Gastroesophageal sphincter (tissue), 4 donors: ENCODE results near the gene VEPH1. TPM values are rescaled to one million over a fixed set of nuclear protein-coding genes. Genes with fewer than 3 reads are reported as not detected.

Experiments
- ATAC-seq: fragments of 150-250 bp; one replicate; pipeline ENCODE4 v1.9.1; 2016; ENCODE audit warnings: mild to moderate bottlenecking, moderate library complexity
- H3K27ac ChIP-seq, 4 donors: fragments of 200-600 bp; sonication (generic) in 3 of 4; 1 replicate in 3 of 4; 2 replicates in 1 of 4; pipeline ENCODE4 v1.5.1; 2016 to 2019
- H3K27me3 ChIP-seq: fragments of 200-600 bp; sonication (generic); one replicate; pipeline ENCODE4 v1.5.1; 2019
- H3K36me3 ChIP-seq, 2 donors: fragments of 200-600 bp; sonication (generic); one replicate each; pipeline ENCODE4 v1.5.1; 2019; ENCODE audit warnings: control low read depth in 1 of 2
- H3K4me1 ChIP-seq, 3 donors: fragments of 200-600 bp; sonication (generic); 1 replicate in 2 of 3; 2 replicates in 1 of 3; pipeline ENCODE4 v1.5.1; 2016 to 2019; ENCODE audit warnings: control low read depth in 2 of 3
- H3K4me3 ChIP-seq, 2 donors: fragments of 200-600 bp; sonication (generic); one replicate each; pipeline ENCODE4 v1.5.1; 2019; ENCODE audit warnings: mild to moderate bottlenecking in 1 of 2, moderate library complexity in 1 of 2
- H3K9me3 ChIP-seq, 3 donors: fragments of 200-600 bp; sonication (generic); one replicate each; pipeline ENCODE4 v1.5.1; 2017 to 2019; ENCODE audit warnings: control low read depth in 2 of 3
- EP300 ChIP-seq: sonication (generic); formaldehyde crosslinking; IDR thresholded peaks from one replicate; pipeline ENCODE4 v1.6.1; 2017; ENCODE audit warnings: antibody characterized with exemption, mild to moderate bottlenecking
- POLR2A ChIP-seq, 2 donors: fragments of 450-650 bp; IDR thresholded peaks; one replicate each; pipeline ENCODE4 v1.6.1; 2017; ENCODE audit warnings: antibody characterized with exemption in 2 of 2, mild to moderate bottlenecking in 2 of 2, moderate library complexity in 1 of 2
- POLR2AphosphoS5 ChIP-seq: sonication (generic); formaldehyde crosslinking; IDR thresholded peaks from one replicate; pipeline ENCODE4 v1.6.1; 2017; ENCODE audit warnings: antibody characterized with exemption
- WGBS, 2 donors: methylation state at CpG; one replicate each; pipeline ENCODE4 v1.1.5; 2018; ENCODE audit warnings: low coverage in 1 of 2; 5-methylcytosine and 5-hydroxymethylcytosine counted together
- total RNA-seq, 4 donors: library from RNA; depleted of rRNA; stranded (reverse); fragments of >200 nt; gene quantifications; one replicate each; pipeline ENCODE4 v1.1.0, GENCODE V29; 2016
- TF ChIP-seq, protein P1 (sequence below), 4 experiments: fragments of 200-600 bp in 2 of 4; fragments of 450-650 bp in 2 of 4; sonication (generic) in 1 of 4; IDR thresholded peaks; one replicate each; pipeline ENCODE4 v1.5.1; 2017 to 2019; ENCODE audit warnings: antibody characterized with exemption in 4 of 4, mild to moderate bottlenecking in 2 of 4, moderate library complexity in 2 of 4

Gene VEPH1
- total RNA-seq, 4 donors from 2014 or later, result 0.62 to 2.3 (median 1.7) TPM

- WGBS, 2 donors, result 75 to 100% methylated on average over 2 of the region's 2 CpGs
- H3K9me3 ChIP-seq, result no peaks in the 10 kb centered on the region
- peaks cover 0 to 9% (median 0%) of the 10 kb centered on the region in 3 donors for H3K4me1 ChIP-seq
- no peaks in the 10 kb centered on the region for H3K36me3 ChIP-seq
- no peak overlapping the region for H3K27ac ChIP-seq
- H3K4me3 ChIP-seq, result no peak overlapping the region
- ATAC-seq, result no peak
- no peaks in the 10 kb centered on the region for H3K27me3 ChIP-seq
- TF ChIP-seq POLR2A (IDR thresholded peaks at IDR 0.05), result no peak
- TF ChIP-seq, protein P1, sequence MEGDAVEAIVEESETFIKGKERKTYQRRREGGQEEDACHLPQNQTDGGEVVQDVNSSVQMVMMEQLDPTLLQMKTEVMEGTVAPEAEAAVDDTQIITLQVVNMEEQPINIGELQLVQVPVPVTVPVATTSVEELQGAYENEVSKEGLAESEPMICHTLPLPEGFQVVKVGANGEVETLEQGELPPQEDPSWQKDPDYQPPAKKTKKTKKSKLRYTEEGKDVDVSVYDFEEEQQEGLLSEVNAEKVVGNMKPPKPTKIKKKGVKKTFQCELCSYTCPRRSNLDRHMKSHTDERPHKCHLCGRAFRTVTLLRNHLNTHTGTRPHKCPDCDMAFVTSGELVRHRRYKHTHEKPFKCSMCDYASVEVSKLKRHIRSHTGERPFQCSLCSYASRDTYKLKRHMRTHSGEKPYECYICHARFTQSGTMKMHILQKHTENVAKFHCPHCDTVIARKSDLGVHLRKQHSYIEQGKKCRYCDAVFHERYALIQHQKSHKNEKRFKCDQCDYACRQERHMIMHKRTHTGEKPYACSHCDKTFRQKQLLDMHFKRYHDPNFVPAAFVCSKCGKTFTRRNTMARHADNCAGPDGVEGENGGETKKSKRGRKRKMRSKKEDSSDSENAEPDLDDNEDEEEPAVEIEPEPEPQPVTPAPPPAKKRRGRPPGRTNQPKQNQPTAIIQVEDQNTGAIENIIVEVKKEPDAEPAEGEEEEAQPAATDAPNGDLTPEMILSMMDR (IDR thresholded peaks at IDR 0.05), result no peak
- TF ChIP-seq POLR2AphosphoS5, result no peak
- TF ChIP-seq EP300, result no peak
Observed at GRCh38 chr3:157534725-157535161, 31.5 kb upstream of the VEPH1 start.

DNA sequence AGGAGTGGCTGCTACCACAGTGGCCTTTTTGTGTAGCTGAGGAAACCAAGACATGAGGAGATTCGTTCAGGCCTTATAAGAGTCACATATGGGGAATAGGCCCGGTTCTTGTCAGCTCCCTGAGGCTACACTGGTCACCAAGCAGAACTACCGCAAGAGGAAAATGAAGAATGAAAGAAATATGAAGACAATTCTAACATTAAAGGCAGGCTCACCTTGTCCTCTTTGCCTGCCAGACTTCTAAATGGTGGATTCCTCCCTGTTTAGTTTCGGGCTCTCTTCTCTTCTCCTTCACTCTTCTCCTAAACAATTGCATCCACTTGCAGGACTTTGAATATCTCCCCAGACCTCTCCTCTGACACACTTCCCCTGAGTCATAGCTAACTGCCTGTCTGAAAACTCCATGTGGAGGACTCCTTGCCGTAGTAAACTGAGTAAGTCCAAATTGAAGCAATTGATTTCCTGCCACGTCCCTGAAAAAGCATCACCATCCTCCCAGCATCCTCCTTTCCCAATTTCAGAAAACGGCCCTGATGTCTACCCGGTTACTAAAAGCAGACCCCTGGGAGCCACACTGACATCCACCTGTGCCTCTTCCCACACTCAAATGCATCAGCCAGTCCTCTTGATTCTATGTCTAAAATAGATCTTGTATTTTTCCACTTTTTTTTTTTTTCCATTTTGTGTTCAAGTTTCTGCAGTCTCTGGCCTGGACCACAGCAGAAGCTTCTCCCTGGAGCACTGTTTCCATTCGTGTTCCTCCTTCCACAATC lies 30.3 kb upstream of the VEPH1 start:
- WGBS, 2 donors, result 62 to 78% methylated on average over 5 to 9 of the region's 9 CpGs
- Histone ChIP-seq H3K36me3 (no peaks in the 10 kb centered on the region), H3K27ac (no peak overlapping the region), H3K9me3 (no peaks in the 10 kb centered on the region), H3K27me3 (no peaks in the 10 kb centered on the region), H3K4me1 (peaks cover 0 to 9% (median 0%) of the 10 kb centered on the region in 3 donors), H3K4me3 (no peak overlapping the region)
- TF ChIP-seq POLR2AphosphoS5 (no peak), POLR2A (IDR thresholded peaks at IDR 0.05) (no peak), EP300 (no peak)
- TF ChIP-seq, protein P1 (IDR thresholded peaks at IDR 0.05), result no peak
- no peak for ATAC-seq

DNA sequence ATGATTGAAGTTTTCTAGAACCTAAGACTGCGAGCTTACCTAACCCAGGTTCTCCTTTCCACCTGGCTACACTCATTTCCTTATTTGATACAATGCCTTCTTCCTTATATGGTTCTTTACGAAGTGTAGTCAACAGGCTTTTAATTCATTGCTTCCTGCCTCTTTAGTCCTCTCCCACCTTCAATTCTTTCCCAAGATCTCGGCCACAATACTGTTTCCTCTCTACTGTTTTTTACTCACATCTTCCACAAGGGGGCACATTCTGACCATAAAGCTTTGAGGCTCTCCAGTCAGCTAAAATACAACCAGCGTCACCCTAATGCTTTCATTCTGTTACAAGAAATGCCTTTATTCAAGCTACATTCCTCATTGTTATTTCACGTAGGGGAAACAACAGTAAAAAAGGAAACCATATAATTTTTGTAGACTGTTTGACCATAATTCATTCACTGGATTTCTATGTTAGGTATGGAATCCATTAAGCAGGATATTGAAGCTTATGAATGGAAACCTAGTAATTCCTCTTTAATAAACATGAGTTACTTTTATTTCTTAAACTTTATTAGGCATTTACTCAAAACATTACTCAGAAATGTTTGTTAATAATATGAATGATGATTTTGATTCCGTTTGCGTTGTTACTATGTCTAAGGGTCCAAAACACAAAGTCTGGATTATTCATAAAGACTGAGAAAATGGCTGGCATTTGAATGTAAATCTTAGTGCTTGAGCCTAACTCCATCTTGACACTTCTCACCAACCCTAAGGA lies 29.5 kb upstream of the VEPH1 start:
- Histone ChIP-seq H3K36me3 (no peaks in the 10 kb centered on the region), H3K4me1 (peaks cover 0 to 9% (median 0%) of the 10 kb centered on the region in 3 donors), H3K9me3 (no peaks in the 10 kb centered on the region), H3K27ac (no peak overlapping the region), H3K27me3 (no peaks in the 10 kb centered on the region), H3K4me3 (no peak overlapping the region)
- peak; percentile 85 for ATAC-seq
- TF ChIP-seq, protein P1 (IDR thresholded peaks at IDR 0.05), result peak; percentile 51 to 81 (median 73)
- TF ChIP-seq POLR2AphosphoS5, result no peak
- 34 to 37% methylated on average over 6 to 7 of the region's 7 CpGs for WGBS, 2 donors

- no peaks in the 10 kb centered on the region for H3K9me3 ChIP-seq
- no peak for TF ChIP-seq EP300
- no peak for TF ChIP-seq POLR2A (IDR thresholded peaks at IDR 0.05)
- TF ChIP-seq, protein P1 (IDR thresholded peaks at IDR 0.05), result no peak
- no peak for TF ChIP-seq POLR2AphosphoS5
- H3K4me3 ChIP-seq, result no peak overlapping the region
- no peaks in the 10 kb centered on the region for H3K36me3 ChIP-seq
- no peaks in the 10 kb centered on the region for H3K27me3 ChIP-seq
- WGBS, 2 donors, result 20 to 71% methylated on average over 1 to 4 of the region's 4 CpGs
- no peak overlapping the region for H3K27ac ChIP-seq
- ATAC-seq, result no peak
- peaks cover 0 to 9% (median 0%) of the 10 kb centered on the region in 3 donors for H3K4me1 ChIP-seq
Observed at GRCh38 chr3:157531771-157532170, 28.6 kb upstream of the VEPH1 start.
